H9 (cell line): ENCODE measurements around the gene CYP24A1. TPM values are rescaled to one million over a fixed set of nuclear protein-coding genes. Genes with fewer than 3 reads are reported as not detected.

ENCODE experiments used
- DNase-seq: peaks from one replicate; pipeline ENCODE4 v3.0.0-alpha.2; 2017
- H2AFZ ChIP-seq: one replicate; pipeline ENCODE4 v1.6.1; 2013; ENCODE audit warnings: mild to moderate bottlenecking, low read length, control low read depth, moderate library complexity
- H2AK5ac ChIP-seq: 2 replicates; pipeline ENCODE4 v1.6.1; 2013; ENCODE audit warnings: low read length, control low read depth, mixed read lengths; ENCODE audit not compliant: insufficient read length
- H2BK120ac ChIP-seq: one replicate; pipeline ENCODE4 v1.6.1; 2013; ENCODE audit warnings: low read depth, mild to moderate bottlenecking, low read length, control low read depth, inconsistent platforms; ENCODE audit not compliant: poor library complexity, severe bottlenecking
- H2BK12ac ChIP-seq: 2 replicates; pipeline ENCODE4 v1.6.1; 2013; ENCODE audit warnings: low read length, control low read depth, mixed read lengths, low read depth; ENCODE audit not compliant: insufficient read length
- H2BK15ac ChIP-seq: 2 replicates; pipeline ENCODE4 v1.6.1; 2013; ENCODE audit warnings: low read depth, low read length, control low read depth
- H2BK20ac ChIP-seq: one replicate; pipeline ENCODE4 v1.6.1; 2013; ENCODE audit warnings: low read depth, mild to moderate bottlenecking, low read length, control low read depth, inconsistent platforms; ENCODE audit not compliant: poor library complexity, severe bottlenecking
- H2BK5ac ChIP-seq: 2 replicates; pipeline ENCODE4 v1.6.1; 2013; ENCODE audit warnings: low read length, control low read depth, mixed read lengths; ENCODE audit not compliant: insufficient read length
- H3K14ac ChIP-seq: 2 replicates; pipeline ENCODE4 v1.6.1; 2013; ENCODE audit warnings: low read length, control low read depth; ENCODE audit not compliant: insufficient read depth
- H3K18ac ChIP-seq: 2 replicates; pipeline ENCODE4 v1.6.1; 2013; ENCODE audit warnings: low read depth, mild to moderate bottlenecking, mixed read lengths, low read length, control low read depth; ENCODE audit not compliant: insufficient read length
- H3K23ac ChIP-seq: 2 replicates; pipeline ENCODE4 v1.6.1; 2013; ENCODE audit warnings: low read length, control low read depth, mixed read lengths, low read depth; ENCODE audit not compliant: insufficient read length
- H3K23me2 ChIP-seq: 2 replicates; pipeline ENCODE4 v1.6.1; 2013; ENCODE audit warnings: low read depth, mild to moderate bottlenecking, mixed read lengths, low read length, control low read depth; ENCODE audit not compliant: insufficient read length, poor library complexity, severe bottlenecking
- H3K27ac ChIP-seq: 2 replicates; pipeline ENCODE4 v1.5.1; 2013; ENCODE audit warnings: low read length, control low read depth, mixed read lengths, low read depth; ENCODE audit not compliant: insufficient read length
- H3K27me3 ChIP-seq: 2 replicates; pipeline ENCODE4 v1.6.1; 2013; ENCODE audit warnings: low read length, control low read depth, inconsistent platforms; ENCODE audit not compliant: insufficient read depth
- H3K4ac ChIP-seq: 2 replicates; pipeline ENCODE4 v1.6.1; 2013; ENCODE audit warnings: low read depth, mild to moderate bottlenecking, control low read depth, inconsistent platforms, low read length, moderate library complexity
- H3K4me1 ChIP-seq: 2 replicates; pipeline ENCODE4 v1.6.1; 2013; ENCODE audit warnings: low read length, control low read depth, inconsistent platforms; ENCODE audit not compliant: insufficient read depth
- H3K4me2 ChIP-seq: 2 replicates; pipeline ENCODE4 v1.6.1; 2013; ENCODE audit warnings: low read length, control low read depth, mixed read lengths; ENCODE audit not compliant: insufficient read length, insufficient read depth
- H3K56ac ChIP-seq: 2 replicates; pipeline ENCODE4 v1.6.1; 2013; ENCODE audit warnings: low read depth, mild to moderate bottlenecking, mixed read lengths, low read length, control low read depth; ENCODE audit not compliant: insufficient read length
- H3K79me1 ChIP-seq: 2 replicates; pipeline ENCODE4 v1.6.1; 2013; ENCODE audit warnings: low read depth, mild to moderate bottlenecking, moderate library complexity, low read length, control low read depth, inconsistent platforms; ENCODE audit not compliant: insufficient read depth, poor library complexity, severe bottlenecking
- H3K79me2 ChIP-seq: 2 replicates; pipeline ENCODE4 v1.6.1; 2013; ENCODE audit warnings: low read length, control low read depth, inconsistent platforms; ENCODE audit not compliant: insufficient read depth
- H3K9ac ChIP-seq: 2 replicates; pipeline ENCODE4 v1.6.1; 2013; ENCODE audit warnings: low read length, control low read depth, mixed read lengths; ENCODE audit not compliant: insufficient read length; ENCODE audit errors: extremely low read depth
- H3K9me3 ChIP-seq: one replicate; pipeline ENCODE4 v1.6.1; 2013; ENCODE audit warnings: low read depth, low read length, inconsistent platforms; ENCODE audit not compliant: control insufficient read depth
- H3T11ph ChIP-seq: one replicate; pipeline ENCODE4 v1.6.1; 2013; ENCODE audit warnings: mild to moderate bottlenecking, low read length, control low read depth, inconsistent platforms
- H4K20me1 ChIP-seq: one replicate; pipeline ENCODE4 v1.6.1; 2013; ENCODE audit not compliant: control insufficient read depth, insufficient read length, insufficient read depth
- H4K5ac ChIP-seq: 2 replicates; pipeline ENCODE4 v1.6.1; 2013; ENCODE audit warnings: low read depth, mild to moderate bottlenecking, mixed read lengths, low read length, control low read depth; ENCODE audit not compliant: insufficient read length
- H4K8ac ChIP-seq: replicated peaks from 2 replicates; pipeline ENCODE4 v1.6.1; 2013; ENCODE audit warnings: low read length, control low read depth, mixed read lengths, low read depth; ENCODE audit not compliant: insufficient read length
- H4K91ac ChIP-seq: 2 replicates; pipeline ENCODE4 v1.6.1; 2013; ENCODE audit warnings: low read depth, mild to moderate bottlenecking, moderate library complexity, mixed read lengths, low read length, control low read depth; ENCODE audit not compliant: insufficient read length
- H3K27ac Mint-ChIP-seq, 3 experiments: 2 replicates in 2 of 3; 3 replicates in 1 of 3; pipeline ENCODE4 v1.8.0; 2020 to 2021; ENCODE audit warnings: mixed read lengths in 3 of 3, mild to moderate bottlenecking in 1 of 3, moderate library complexity in 1 of 3
- H3K27me3 Mint-ChIP-seq: 2 replicates; pipeline ENCODE4 v1.8.0; 2021; ENCODE audit warnings: low read depth, mild to moderate bottlenecking, moderate library complexity, mixed read lengths
- H3K36me3 Mint-ChIP-seq, 3 experiments: 2 replicates in 2 of 3; 3 replicates in 1 of 3; pipeline ENCODE4 v1.8.0; 2020 to 2021; ENCODE audit warnings: low read depth in 3 of 3, mixed read lengths in 3 of 3; ENCODE audit not compliant: insufficient read depth in 1 of 3
- H3K4me1 Mint-ChIP-seq, 2 experiments: 2 replicates each; pipeline ENCODE4 v1.8.0; 2020; ENCODE audit warnings: mixed read lengths in 2 of 2
- H3K4me3 Mint-ChIP-seq, 2 experiments: 2 replicates in 1 of 2; 3 replicates in 1 of 2; pipeline ENCODE4 v1.8.0; 2020 to 2021; ENCODE audit warnings: mild to moderate bottlenecking in 2 of 2, mixed read lengths in 2 of 2, moderate library complexity in 1 of 2
- H3K9me3 Mint-ChIP-seq, 2 experiments: 2 replicates in 1 of 2; 3 replicates in 1 of 2; pipeline ENCODE4 v1.8.0; 2020; ENCODE audit warnings: mild to moderate bottlenecking in 2 of 2, mixed read lengths in 2 of 2, moderate library complexity in 1 of 2
- CTCF ChIP-seq: fragments of 200-600 bp; sonication (generic); conservative IDR thresholded peaks from 3 replicates; pipeline ENCODE4 v1.8.0; 2021; ENCODE audit warnings: antibody characterized with exemption, mild to moderate bottlenecking
- WGBS: extraction: QIAGEN DNeasy Blood & Tissue Kit; methylation state at CpG from one replicate; pipeline ENCODE4 v1.1.7; 2013; ENCODE audit warnings: missing lambda C conversion rate, low lambda C conversion rate, mixed read lengths; ENCODE audit not compliant: insufficient read length; ENCODE audit errors: extremely low coverage; 5-methylcytosine and 5-hydroxymethylcytosine counted together
- total RNA-seq: library from RNA; stranded (reverse); gene quantifications from 2 replicates; pipeline ENCODE4 v1.2.1, GENCODE V29; 2021

Gene CYP24A1
- total RNA-seq, 1 experiment from 2014 or later, result not detected

GRCh38 chr20:54223285-54223684, 49.5 kb upstream of the CYP24A1 start:
- Histone ChIP-seq H2BK120ac (no peak overlapping the region), H2BK12ac (no peak overlapping the region), H2BK15ac (no peak overlapping the region), H3K9me3 (no peaks in the 10 kb centered on the region), H4K91ac (no peak overlapping the region), H3K79me2 (no peaks in the 10 kb centered on the region), H3K23me2 (no peaks in the 10 kb centered on the region), H4K8ac (no peak overlapping the region), H2AK5ac (no peak overlapping the region), H2AFZ (no peak overlapping the region), H3K4me1 (peaks cover 5% of the 10 kb centered on the region; the same call in 1 of the 2 replicates), H3K27ac (no peak overlapping the region), H3K4ac (no peak overlapping the region), H3K23ac (no peak overlapping the region), H3K18ac (no peak overlapping the region), H4K5ac (no peak overlapping the region), H3T11ph (no peak overlapping the region), H3K4me2 (no peak overlapping the region), H4K20me1 (no peaks in the 10 kb centered on the region), H2BK20ac (no peak overlapping the region), H2BK5ac (no peak overlapping the region), H3K56ac (no peak overlapping the region), H3K9ac (no peak overlapping the region), H3K27me3 (no peaks in the 10 kb centered on the region), H3K79me1 (no peaks in the 10 kb centered on the region), H3K14ac (no peak overlapping the region)
- peaks cover 35 to 41% of the 10 kb centered on the region in 2 experiments for H3K4me1 Mint-ChIP-seq
- H3K27me3 Mint-ChIP-seq, result no peaks in the 10 kb centered on the region
- no peaks in the 10 kb centered on the region for H3K9me3 Mint-ChIP-seq
- DNase-seq, result no peak
- WGBS, result no CpG with 5 or more reads among the region's 5 CpGs
- peak overlapping the region in 2 of 3 experiments; percentile 38 to 62; a peak in 5 of 7 replicates for H3K27ac Mint-ChIP-seq
- H3K4me3 Mint-ChIP-seq, result no peak overlapping the region
- TF ChIP-seq CTCF, result no peak
- H3K36me3 Mint-ChIP-seq, result peaks cover 0 to 13% (median 6%) of the 10 kb centered on the region in 3 experiments; a peak in 3 of 7 replicates
